Fibroblast of lung (primary cell): Measurements from ENCODE around the gene C1orf50.

Source experiments
- CTCF ChIP-seq, 2 donors: IDR thresholded peaks in 1 of 2; conservative IDR thresholded peaks in 1 of 2; 1 replicate in 1 of 2; 2 replicates in 1 of 2; pipeline ENCODE4 v1.5.1; 2011 to 2012; ENCODE audit warnings: low read length in 2 of 2, control low read depth in 1 of 2, inconsistent platforms in 1 of 2, low read depth in 1 of 2, mild to moderate bottlenecking in 1 of 2
- EZH2 ChIP-seq: IDR thresholded peaks from 2 replicates; pipeline ENCODE4 v1.5.1; 2012; ENCODE audit warnings: low read length, control low read depth, mild to moderate bottlenecking; ENCODE audit errors: missing control alignments

- no peak for TF ChIP-seq CTCF (conservative IDR thresholded peaks at IDR 0.05 in 1 of 2, IDR thresholded peaks at IDR 0.05 in 1 of 2; ENCODE audit: low read depth in 1 of 2, low read length in 2 of 2)
- TF ChIP-seq EZH2, result no peak
These were observed 31.5 kb upstream of the C1orf50 start for GRCh38 chr1:42735477-42736105.
